ENCODE measurements around the gene ACTL9.

ACTL9 gene

GRCh38 chr19:8648240-8648639 lies 50.4 kb downstream of the ACTL9 start:
- peaks cover 69% of the 10 kb centered on the region for H3K27me3 ChIP-seq (replicated peaks; ENCODE audit: insufficient read depth, low read length)
- H3F3A ChIP-seq (ENCODE audit: insufficient read depth, low read length) = no peaks in the 10 kb centered on the region
- DNase-seq = no peak
- H2AFZ ChIP-seq (ENCODE audit: low read length) = no peak overlapping the region
- H3K9me3 ChIP-seq (replicated peaks; ENCODE audit: insufficient read depth, low read length) = no peaks in the 10 kb centered on the region
- TF ChIP-seq EZH2 (optimal IDR thresholded peaks at IDR 0.05; ENCODE audit: low read depth, low read length) = no peak
- no peak for TF ChIP-seq CTCF (IDR thresholded peaks at IDR 0.05; ENCODE audit: low read length)
- no peak for TF ChIP-seq EZH2phosphoT487 (IDR thresholded peaks at IDR 0.05; ENCODE audit: low read length)
- no peaks in the 10 kb centered on the region for H3K4me1 ChIP-seq (ENCODE audit: low read length)
- H4K20me1 ChIP-seq (ENCODE audit: insufficient read depth, low read length) = no peaks in the 10 kb centered on the region
- no peaks in the 10 kb centered on the region for H3K9me2 ChIP-seq (replicated peaks; ENCODE audit: insufficient read depth, low read length)
- no peaks in the 10 kb centered on the region for H3K79me2 ChIP-seq (ENCODE audit: low read length)
- H3K36me3 ChIP-seq (replicated peaks; ENCODE audit: insufficient read depth, low read length) = no peaks in the 10 kb centered on the region
- no peak overlapping the region for H3K9ac ChIP-seq (ENCODE audit: low read length)
- H3K4me2 ChIP-seq (ENCODE audit: low read depth, low read length) = no peak overlapping the region
- no peak overlapping the region for H3K27ac ChIP-seq (ENCODE audit: low read length)
- H3K4me3 ChIP-seq (ENCODE audit: low read length) = no peak overlapping the region

Data from MM.1S (cell line).